Mucosa of descending colon (tissue), 3 donors: Measurements from ENCODE around the gene GCGR. TPM values are rescaled to one million over a fixed set of nuclear protein-coding genes. Genes with fewer than 3 reads are reported as not detected.
"Not testable (repeated sequence)": the region's sequence is repeated elsewhere in the genome, so short reads cannot be mapped to it uniquely, and the experiment has no call there.

Experiments
- ATAC-seq: fragments of 200-7000 bp; cut with Tn5 transposase; one replicate; pipeline ENCODE4 v1.9.1; 2020; ENCODE audit warnings: mild to moderate bottlenecking, moderate library complexity
- DNase-seq, 3 donors: peaks; one replicate each; pipeline ENCODE4 v3.0.0-alpha.2; 2020
- H3K36me3 ChIP-seq: fragments of 200-600 bp; one replicate; pipeline ENCODE4 v1.8.0; 2021; ENCODE audit warnings: low read depth, mild to moderate bottlenecking
- H3K4me1 ChIP-seq: fragments of 200-600 bp; one replicate; pipeline ENCODE4 v1.8.0; 2021; ENCODE audit warnings: low read depth, mild to moderate bottlenecking
- H3K4me3 ChIP-seq: fragments of 200-600 bp; one replicate; pipeline ENCODE4 v1.8.0; 2021; ENCODE audit warnings: mild to moderate bottlenecking
- H3K9me3 ChIP-seq: fragments of 200-600 bp; one replicate; pipeline ENCODE4 v1.8.0; 2021; ENCODE audit warnings: mild to moderate bottlenecking
- intact Hi-C, 2 donors: fragments of 100-400 bp; cut with DNase I in 1 of 2; cut with micrococcal nuclease in 1 of 2; formaldehyde crosslinking; loops; one replicate each; pipeline versions ENCODE4 v1.11.0 to v1.11.1; 2022; cut with DNase I, micrococcal nuclease
- total RNA-seq, 3 donors: library from RNA; stranded (reverse); fragmentation: NEBNext Ultra II Directional in 2 of 3; extraction: Animal tissue kit (Norgen Biotek cat#: 25700) in 2 of 3; gene quantifications; one replicate each; pipeline versions ENCODE4 v1.2.1 to v1.2.4, GENCODE V29; 2021 to 2023
- TF ChIP-seq, protein P1 (sequence below): fragments of 200-600 bp; IDR thresholded peaks from one replicate; pipeline ENCODE4 v1.8.0; 2022; ENCODE audit warnings: antibody characterized with exemption, mild to moderate bottlenecking
- donor health status: DM: no; HTN: no; CAD: no; lungs with moderate emphysema.
- donor health status: DM: no; HTN: no; CAD: no.
- donor health status: DM: no; HTN: yes; CAD: no.

The GCGR gene
- total RNA-seq, 3 donors from 2014 or later, result 0.22 to 0.98 (median 0.43) TPM

DNA sequence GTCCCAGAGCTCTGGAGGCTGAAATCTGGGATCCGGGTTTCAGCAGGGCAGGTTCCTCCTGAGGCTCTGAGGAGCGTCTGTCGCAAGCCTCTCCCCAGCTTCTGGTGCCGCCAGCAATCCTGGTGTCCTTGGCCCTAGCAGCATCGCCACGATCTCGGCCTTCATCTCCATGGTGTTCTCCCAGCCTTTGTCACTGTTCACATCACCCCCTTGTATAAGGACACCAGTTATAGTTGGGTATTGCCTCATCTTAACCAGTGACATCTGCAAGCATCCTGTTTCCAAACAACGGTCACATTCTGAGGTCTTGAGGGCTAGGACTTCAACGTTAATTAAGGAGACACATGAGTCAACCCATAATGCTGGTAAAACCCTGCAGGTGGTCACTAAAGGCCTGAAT lies 33.7 kb downstream of the GCGR start:
- Histone ChIP-seq H3K36me3 (no peaks in the 10 kb centered on the region), H3K4me1 (peaks cover 2% of the 10 kb centered on the region), H3K9me3 (no peaks in the 10 kb centered on the region), H3K4me3 (no peak overlapping the region)
- intact Hi-C loops, result no loop called here
- TF ChIP-seq, protein P1, sequence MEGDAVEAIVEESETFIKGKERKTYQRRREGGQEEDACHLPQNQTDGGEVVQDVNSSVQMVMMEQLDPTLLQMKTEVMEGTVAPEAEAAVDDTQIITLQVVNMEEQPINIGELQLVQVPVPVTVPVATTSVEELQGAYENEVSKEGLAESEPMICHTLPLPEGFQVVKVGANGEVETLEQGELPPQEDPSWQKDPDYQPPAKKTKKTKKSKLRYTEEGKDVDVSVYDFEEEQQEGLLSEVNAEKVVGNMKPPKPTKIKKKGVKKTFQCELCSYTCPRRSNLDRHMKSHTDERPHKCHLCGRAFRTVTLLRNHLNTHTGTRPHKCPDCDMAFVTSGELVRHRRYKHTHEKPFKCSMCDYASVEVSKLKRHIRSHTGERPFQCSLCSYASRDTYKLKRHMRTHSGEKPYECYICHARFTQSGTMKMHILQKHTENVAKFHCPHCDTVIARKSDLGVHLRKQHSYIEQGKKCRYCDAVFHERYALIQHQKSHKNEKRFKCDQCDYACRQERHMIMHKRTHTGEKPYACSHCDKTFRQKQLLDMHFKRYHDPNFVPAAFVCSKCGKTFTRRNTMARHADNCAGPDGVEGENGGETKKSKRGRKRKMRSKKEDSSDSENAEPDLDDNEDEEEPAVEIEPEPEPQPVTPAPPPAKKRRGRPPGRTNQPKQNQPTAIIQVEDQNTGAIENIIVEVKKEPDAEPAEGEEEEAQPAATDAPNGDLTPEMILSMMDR, result no peak
- no peak for DNase-seq
- no peak for ATAC-seq

DNA sequence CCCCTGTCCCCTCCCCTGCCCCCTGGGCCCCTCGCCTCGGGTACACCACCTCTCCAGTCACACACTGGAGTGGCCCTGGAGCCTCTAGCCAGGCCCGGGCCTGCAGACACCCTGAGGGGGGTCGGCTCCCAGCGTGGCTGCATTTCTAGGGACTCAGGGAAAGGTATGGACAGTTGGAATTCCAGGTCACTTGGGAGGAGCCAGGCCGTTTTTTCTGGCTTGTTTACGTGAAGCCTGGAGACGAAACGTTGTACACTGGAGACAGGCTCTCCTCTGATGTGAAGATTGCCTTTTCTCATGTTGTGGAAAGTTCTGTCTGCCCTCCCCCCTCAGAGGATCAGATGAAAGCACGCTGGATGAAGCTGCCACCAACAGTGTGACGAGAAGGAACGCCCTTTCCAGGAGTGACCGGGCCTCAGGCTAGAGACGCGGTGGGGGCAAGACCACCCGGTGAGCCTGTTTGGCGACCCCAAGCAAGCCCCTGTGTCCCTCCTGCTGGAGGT lies 34.9 kb downstream of the GCGR start:
- TF ChIP-seq, protein P1, result no peak
- no peak overlapping the region for H3K4me3 ChIP-seq
- intact Hi-C loops, result no loop called here
- H3K9me3 ChIP-seq, result no peaks in the 10 kb centered on the region
- ATAC-seq (no peak), DNase-seq (no peak)
- H3K4me1 ChIP-seq, result peaks cover 2% of the 10 kb centered on the region
- peaks cover 7% of the 10 kb centered on the region for H3K36me3 ChIP-seq

DNA sequence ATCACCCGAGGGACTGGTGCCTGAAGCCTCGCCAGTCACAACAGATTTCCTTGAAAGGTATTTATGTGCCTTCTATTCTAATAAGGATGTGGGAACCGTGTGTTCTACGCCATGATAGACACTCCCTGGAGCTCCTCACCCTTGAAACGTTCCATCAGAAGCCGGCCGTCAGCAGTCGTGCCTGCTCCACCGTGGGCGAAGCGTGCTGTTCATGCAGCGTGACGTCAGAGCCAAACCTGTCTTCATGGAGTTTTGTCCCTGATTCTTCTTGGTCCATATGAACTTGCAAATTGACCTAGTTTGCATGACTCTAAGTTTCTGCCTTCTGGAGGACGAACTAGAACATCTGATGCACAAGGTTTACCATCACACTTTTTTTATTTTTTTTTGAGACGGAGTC lies 35.4 kb downstream of the GCGR start:
- Histone ChIP-seq H3K4me3 (no peak overlapping the region), H3K4me1 (no peaks in the 10 kb centered on the region), H3K9me3 (no peaks in the 10 kb centered on the region), H3K36me3 (peaks cover 9% of the 10 kb centered on the region)
- intact Hi-C loops, result no loop called here
- TF ChIP-seq, protein P1, result no peak
- no peak for ATAC-seq
- DNase-seq, result no peak

DNA sequence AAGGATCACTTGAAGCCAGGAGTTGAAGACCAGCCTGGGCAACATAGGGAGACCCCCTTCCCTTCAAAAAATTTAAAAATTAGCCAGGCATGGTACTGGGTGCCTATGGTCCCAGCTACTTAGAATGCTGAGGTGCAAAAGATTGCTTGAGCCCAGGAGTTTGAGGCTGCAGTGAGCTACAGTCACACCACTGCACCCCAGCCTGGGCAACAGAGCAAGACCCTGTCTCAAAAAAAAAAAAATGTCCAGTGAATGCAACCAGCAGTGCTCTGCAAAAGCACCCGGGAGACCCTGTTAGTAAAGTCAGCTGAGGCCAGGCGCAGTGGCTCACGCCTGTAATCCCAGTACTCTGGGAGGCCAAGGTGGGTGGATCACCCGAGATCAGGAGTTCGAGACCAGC lies 36.1 kb downstream of the GCGR start:
- H3K4me3 ChIP-seq, DNase-seq, H3K4me1 ChIP-seq, intact Hi-C loops, ATAC-seq, H3K9me3 ChIP-seq: not testable (repeated sequence)
- peaks cover 11% of the 10 kb centered on the region for H3K36me3 ChIP-seq

DNA sequence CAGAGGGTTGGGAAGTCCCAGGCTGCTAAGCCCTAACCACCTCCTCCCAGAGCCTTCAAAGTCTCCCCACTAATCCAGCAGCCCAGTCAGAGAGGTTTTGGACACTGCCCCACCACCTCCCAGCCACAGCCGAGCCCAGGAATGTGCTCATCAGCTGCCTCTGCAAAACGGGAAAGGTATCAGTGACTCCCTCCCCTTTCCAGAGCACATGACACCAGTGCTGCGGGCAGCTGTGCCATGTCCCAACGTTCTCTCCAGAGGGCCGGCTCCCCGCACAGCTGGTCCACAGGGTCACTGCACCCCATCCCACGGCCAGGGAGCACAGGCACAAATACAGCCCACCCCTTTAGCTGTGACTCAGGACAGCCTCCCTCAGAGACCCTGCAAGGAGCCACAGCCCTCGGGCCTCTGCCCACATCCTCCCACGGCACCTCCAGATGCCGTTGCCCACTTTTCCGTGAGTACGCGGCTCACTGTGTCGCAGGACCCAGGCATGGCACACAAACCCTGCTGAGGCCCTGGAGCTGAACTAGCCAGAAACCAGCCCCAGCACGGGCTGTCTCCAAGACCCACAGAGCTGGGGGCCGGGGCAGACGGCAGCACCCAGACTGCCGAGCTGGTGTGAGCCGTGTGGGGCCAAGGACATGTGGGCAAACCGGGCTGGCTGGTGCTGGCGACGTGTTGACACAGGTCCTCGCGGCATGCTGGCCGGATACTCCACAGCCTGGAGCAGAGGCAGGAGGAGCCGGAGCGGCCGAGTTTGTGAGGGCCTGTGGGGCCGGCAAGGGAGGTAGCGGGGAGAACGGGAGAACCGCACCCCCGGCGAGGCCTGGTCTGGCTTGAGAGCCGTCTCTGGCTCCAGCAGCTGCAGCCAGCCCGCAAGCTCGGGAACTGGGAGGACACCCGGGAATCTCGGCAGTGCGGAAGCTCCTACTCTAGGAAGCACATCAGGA lies 37.2 kb downstream of the GCGR start:
- Histone ChIP-seq H3K9me3 (no peaks in the 10 kb centered on the region), H3K4me3 (no peak overlapping the region), H3K4me1 (no peaks in the 10 kb centered on the region), H3K36me3 (peaks cover 18% of the 10 kb centered on the region)
- intact Hi-C loops, result no loop called here
- peak; percentile 7 for ATAC-seq
- DNase-seq, result no peak
- TF ChIP-seq, protein P1, result no peak

GRCh38 chr17:81841866-81842265 lies 37.9 kb downstream of the GCGR start:
- TF ChIP-seq, protein P1, result no peak
- no peak for DNase-seq
- intact Hi-C loops, result no loop called here
- H3K4me1 ChIP-seq, result no peaks in the 10 kb centered on the region
- H3K4me3 ChIP-seq, result no peak overlapping the region
- H3K36me3 ChIP-seq, result peaks cover 20% of the 10 kb centered on the region
- H3K9me3 ChIP-seq, result no peaks in the 10 kb centered on the region
- no peak for ATAC-seq
